Psoas muscle (tissue), 8 donors: ENCODE measurements around the gene RFLNA. TPM values are rescaled to one million over a fixed set of nuclear protein-coding genes. Genes with fewer than 3 reads are reported as not detected.
"Not testable (repeated sequence)": the region's sequence is repeated elsewhere in the genome, so short reads cannot be mapped to it uniquely, and the experiment has no call there.

Experiments
- ATAC-seq, 4 donors: fragments of 200-7000 bp; cut with Tn5 transposase; one replicate each; pipeline ENCODE4 v1.9.1; 2020; ENCODE audit warnings: moderate library complexity in 3 of 4, mild to moderate bottlenecking in 2 of 4
- DNase-seq, 2 donors: peaks; one replicate each; pipeline ENCODE4 v3.0.0-alpha.2; 2020
- H3K27ac ChIP-seq: fragments of 200-600 bp; one replicate; pipeline ENCODE4 v1.8.0; 2022
- H3K27me3 ChIP-seq, 3 donors: fragments of 200-600 bp in 1 of 3; one replicate each; pipeline versions ENCODE4 v1.6.1 to v1.8.0; 2013 to 2022; ENCODE audit warnings: low read length in 2 of 3, mild to moderate bottlenecking in 2 of 3, moderate library complexity in 1 of 3; ENCODE audit not compliant: insufficient read depth in 3 of 3
- H3K36me3 ChIP-seq, 2 donors: fragments of 200-600 bp in 1 of 2; one replicate each; pipeline versions ENCODE4 v1.6.1 to v1.8.0; 2013 to 2022; ENCODE audit warnings: low read depth in 1 of 2, mild to moderate bottlenecking in 1 of 2, moderate library complexity in 1 of 2; ENCODE audit not compliant: insufficient read depth in 1 of 2
- H3K4me1 ChIP-seq: fragments of 200-600 bp; one replicate; pipeline ENCODE4 v1.8.0; 2022
- H3K4me3 ChIP-seq: fragments of 200-600 bp; one replicate; pipeline ENCODE4 v1.8.0; 2022; ENCODE audit warnings: mild to moderate bottlenecking
- H3K9me3 ChIP-seq: fragments of 200-600 bp; one replicate; pipeline ENCODE4 v1.8.0; 2022
- WGBS, 3 donors: extraction: QIAGEN DNeasy Blood & Tissue Kit; methylation state at CpG; one replicate each; pipeline versions ENCODE4 v1.1.6 to v1.1.7; 2013; 5-methylcytosine and 5-hydroxymethylcytosine counted together
- intact Hi-C, 2 donors: fragments of 100-400 bp; cut with DNase I; formaldehyde crosslinking; loops; one replicate each; pipeline versions ENCODE4 v1.11.0 to v1.14.2; 2022
- polyA plus RNA-seq, 3 donors: library from polyadenylated mRNA; stranded (reverse); fragments of 200-250 nt; gene quantifications; one replicate each; pipeline ENCODE4 v1.2.3, GENCODE V29; 2013
- total RNA-seq, 4 donors: library from RNA; stranded (reverse); fragmentation: NEBNext Ultra II Directional in 2 of 4; extraction: Animal tissue kit (Norgen Biotek cat#: 25700) in 2 of 4; gene quantifications; one replicate each; pipeline versions ENCODE4 v1.2.1 to v1.2.4, GENCODE V29; 2021 to 2023
- TF ChIP-seq, protein P1 (sequence below): fragments of 200-600 bp; IDR thresholded peaks from one replicate; pipeline ENCODE4 v1.8.0; 2022; ENCODE audit warnings: antibody characterized with exemption
- donor health status: healthy with polysubstance abuse.
- donor health status: DM: no; HTN: no; CAD: no; lungs with moderate emphysema.
- donor health status: Bipolar disorder and iron deficiency.
- donor health status: healthy.
- donor health status: DM: yes; HTN: yes; CAD: no.
- donor health status: DM: no; HTN: no; CAD: no.
- donor health status: DM: no; HTN: no; CAD: no.
- donor health status: DM: yes; HTN: yes; CAD: no.

Gene RFLNA
- total and polyA plus RNA-seq, 7 donors: 0.38 to 7.8 (median 0.70) TPM

DNA sequence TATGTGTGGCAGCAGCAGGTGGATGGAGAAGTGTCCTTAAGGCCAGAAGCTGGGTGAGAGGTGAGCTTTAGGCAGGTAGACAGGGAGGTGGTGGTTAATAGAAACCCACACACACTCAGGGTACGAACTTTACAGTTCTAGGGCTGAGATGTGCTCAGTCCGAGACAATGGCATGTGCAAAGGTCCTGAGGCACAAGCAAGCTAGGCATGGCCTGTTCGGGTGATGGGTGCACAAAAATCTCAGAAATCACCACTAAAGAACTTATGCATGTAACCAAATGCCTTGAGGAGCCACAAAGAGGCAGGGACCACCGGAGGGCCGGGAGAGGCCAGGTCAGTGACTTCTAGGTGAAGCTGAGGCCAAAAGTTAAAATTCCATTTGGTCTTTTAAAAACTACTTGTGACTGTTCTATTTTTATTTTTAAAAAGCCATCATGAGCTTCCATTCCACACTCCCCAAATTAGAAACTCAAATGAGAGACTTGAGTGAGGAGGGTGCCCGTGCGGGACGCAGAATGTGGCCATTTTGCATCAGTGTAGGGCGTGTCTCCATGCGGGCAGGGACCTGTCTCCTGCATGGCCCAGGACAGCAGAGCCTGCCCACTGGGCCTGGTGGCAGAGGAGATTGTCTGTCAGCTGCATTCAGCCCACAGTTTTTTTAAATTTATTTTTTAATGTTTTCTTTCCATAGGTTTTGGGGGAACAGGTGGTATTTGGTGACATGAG lies 4.0 kb downstream of the RFLNA start:
- ATAC-seq (no peak), DNase-seq (peak in 1 of 2 donors; percentile 41)
- Histone ChIP-seq H3K9me3 (no peaks in the 10 kb centered on the region), H3K27ac (no peak overlapping the region), H3K4me1 (peaks cover 14% of the 10 kb centered on the region), H3K4me3 (no peak overlapping the region), H3K27me3 (peaks cover 0 to 5% (median 0%) of the 10 kb centered on the region in 3 donors), H3K36me3 (no peaks in the 10 kb centered on the region)
- WGBS, 3 donors: 96 to 97% (median 96%) methylated on average over 10 of the region's 10 CpGs
- TF ChIP-seq, protein P1, sequence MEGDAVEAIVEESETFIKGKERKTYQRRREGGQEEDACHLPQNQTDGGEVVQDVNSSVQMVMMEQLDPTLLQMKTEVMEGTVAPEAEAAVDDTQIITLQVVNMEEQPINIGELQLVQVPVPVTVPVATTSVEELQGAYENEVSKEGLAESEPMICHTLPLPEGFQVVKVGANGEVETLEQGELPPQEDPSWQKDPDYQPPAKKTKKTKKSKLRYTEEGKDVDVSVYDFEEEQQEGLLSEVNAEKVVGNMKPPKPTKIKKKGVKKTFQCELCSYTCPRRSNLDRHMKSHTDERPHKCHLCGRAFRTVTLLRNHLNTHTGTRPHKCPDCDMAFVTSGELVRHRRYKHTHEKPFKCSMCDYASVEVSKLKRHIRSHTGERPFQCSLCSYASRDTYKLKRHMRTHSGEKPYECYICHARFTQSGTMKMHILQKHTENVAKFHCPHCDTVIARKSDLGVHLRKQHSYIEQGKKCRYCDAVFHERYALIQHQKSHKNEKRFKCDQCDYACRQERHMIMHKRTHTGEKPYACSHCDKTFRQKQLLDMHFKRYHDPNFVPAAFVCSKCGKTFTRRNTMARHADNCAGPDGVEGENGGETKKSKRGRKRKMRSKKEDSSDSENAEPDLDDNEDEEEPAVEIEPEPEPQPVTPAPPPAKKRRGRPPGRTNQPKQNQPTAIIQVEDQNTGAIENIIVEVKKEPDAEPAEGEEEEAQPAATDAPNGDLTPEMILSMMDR: no peak
- intact Hi-C loops: no loop called here

DNA sequence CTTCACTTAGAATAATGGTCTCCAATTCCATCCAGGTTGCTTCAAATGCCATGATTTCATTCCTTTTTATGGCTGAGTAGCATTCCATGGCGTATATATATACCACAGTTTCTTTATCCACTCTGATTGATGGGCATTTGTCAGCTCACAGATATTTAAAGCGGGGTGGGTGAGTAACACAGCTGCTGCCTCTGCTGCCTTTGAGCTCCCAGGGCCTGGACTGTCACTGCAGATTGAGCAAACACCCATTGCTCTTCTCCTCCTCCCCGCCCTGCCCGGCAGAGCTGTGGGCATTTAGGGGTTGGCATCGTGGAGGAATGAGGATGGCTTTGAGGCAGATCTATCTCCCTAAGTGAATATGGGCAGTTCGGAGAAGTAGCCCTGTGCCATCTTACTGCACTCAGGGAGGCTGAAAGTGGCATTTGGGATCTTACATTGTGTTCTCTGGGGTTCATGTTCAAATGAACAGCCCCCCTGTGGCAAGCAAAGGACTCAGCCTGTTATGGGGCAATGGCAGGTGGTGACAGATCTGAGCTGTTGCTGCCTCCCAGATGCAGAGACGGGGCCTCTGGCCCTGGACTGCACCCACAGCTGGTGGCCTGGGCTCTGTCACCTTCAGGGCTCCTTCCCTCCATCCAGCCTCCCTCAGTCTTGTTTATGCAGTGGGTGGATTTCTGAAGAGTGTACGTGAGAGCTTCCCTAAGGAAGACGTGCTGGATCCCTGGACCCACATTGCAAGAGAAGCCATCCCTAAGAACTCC lies 4.9 kb downstream of the RFLNA start:
- intact Hi-C loops: loop anchor here in 1 of 2 donors (5.0 kb wide), 1 partner anchor 243 kb away; no protein-coding TSS in a partner anchor
- WGBS, 3 donors: 80 to 81% (median 81%) methylated on average over 9 of the region's 9 CpGs
- Histone ChIP-seq H3K4me1 (peaks cover 14% of the 10 kb centered on the region), H3K4me3 (no peak overlapping the region), H3K27ac (no peak overlapping the region), H3K9me3 (no peaks in the 10 kb centered on the region), H3K36me3 (no peaks in the 10 kb centered on the region), H3K27me3 (peaks cover 0 to 5% (median 0%) of the 10 kb centered on the region in 3 donors)
- TF ChIP-seq, protein P1: no peak
- peak in 2 of 4 donors; percentile 73 to 79 for ATAC-seq
- DNase-seq: peak in 1 of 2 donors; percentile 23

DNA sequence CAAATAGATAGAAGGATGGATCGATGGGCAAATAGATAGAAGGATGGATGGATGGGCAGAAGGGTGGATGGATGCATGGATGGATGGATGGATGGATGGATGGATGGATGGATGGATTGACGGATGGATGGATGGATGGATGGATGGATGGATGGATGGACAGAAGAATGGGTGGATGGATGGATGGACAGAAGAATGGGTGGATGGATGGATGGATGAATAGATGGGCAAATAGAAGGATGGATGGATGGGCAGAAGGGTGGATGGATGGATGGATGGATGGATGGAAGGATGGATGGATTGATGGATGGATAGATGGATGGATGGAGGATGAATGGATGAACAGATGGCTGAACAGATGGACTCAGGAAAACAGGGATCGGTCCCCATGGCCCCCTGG lies 5.8 kb downstream of the RFLNA start:
- WGBS, 3 donors: 86 to 94% (median 88%) methylated on average over 3 of the region's 3 CpGs
- H3K9me3 ChIP-seq, H3K4me3 ChIP-seq, ATAC-seq, H3K36me3 ChIP-seq, H3K27ac ChIP-seq, H3K27me3 ChIP-seq, DNase-seq: not testable (repeated sequence)
- intact Hi-C loops: loop anchor here in 1 of 2 donors (5.0 kb wide), 1 partner anchor 243 kb away; no protein-coding TSS in a partner anchor
- peaks cover 14% of the 10 kb centered on the region for H3K4me1 ChIP-seq

DNA sequence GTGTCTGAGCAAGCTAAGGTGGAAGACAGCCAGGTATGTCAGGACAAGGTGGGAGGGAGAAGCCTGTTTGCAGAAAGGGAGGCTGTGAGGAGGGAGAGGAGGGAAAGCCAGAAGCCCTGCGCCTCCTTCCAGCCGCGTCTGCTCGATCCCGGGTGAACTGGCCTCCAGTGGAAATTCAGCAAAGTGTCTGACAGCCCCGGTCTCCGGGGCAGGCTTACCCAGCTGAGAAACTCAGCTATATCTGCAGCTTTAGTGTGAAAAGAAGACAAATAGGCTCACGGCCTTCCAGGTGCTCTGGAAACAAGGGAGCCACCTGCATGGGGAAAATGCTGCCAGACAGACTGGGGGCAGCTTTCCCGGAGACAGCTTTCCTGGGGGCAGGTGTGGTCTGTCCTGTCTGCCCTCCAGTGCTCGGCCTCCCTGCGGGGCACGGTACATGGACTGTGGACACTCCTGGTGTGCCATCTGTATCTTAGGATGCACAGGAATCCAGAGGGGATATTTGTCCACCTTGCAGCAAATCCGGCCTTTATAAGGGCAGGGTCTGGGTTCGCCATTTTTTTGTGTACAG lies 6.3 kb downstream of the RFLNA start:
- DNase-seq: peak in 1 of 2 donors; percentile 21

More for the DNA sequence above, 6.3 kb downstream of the RFLNA start:
- H3K4me3 ChIP-seq: no peak overlapping the region
- H3K9me3 ChIP-seq: no peaks in the 10 kb centered on the region
- H3K27me3 ChIP-seq: peaks cover 0 to 5% (median 0%) of the 10 kb centered on the region in 3 donors
- TF ChIP-seq, protein P1: no peak
- intact Hi-C loops: loop anchor here in 1 of 2 donors (5.0 kb wide), 1 partner anchor 244 kb away; no protein-coding TSS in a partner anchor
- H3K4me1 ChIP-seq: peaks cover 14% of the 10 kb centered on the region
- ATAC-seq: no peak
- 79 to 86% (median 82%) methylated on average over 14 of the region's 14 CpGs for WGBS, 3 donors
- no peaks in the 10 kb centered on the region for H3K36me3 ChIP-seq
- H3K27ac ChIP-seq: no peak overlapping the region
